NOMO-1 treated with dmso at 0.1 percent for 144 hours (cell line): Measurements from ENCODE around the gene KIF1B.
"Not testable (repeated sequence)": the region's sequence is repeated elsewhere in the genome, so short reads cannot be mapped to it uniquely, and the experiment has no call there.

Source experiments
- DNase-seq: peaks from one replicate; lab custom pipeline; 2025; ENCODE audit not compliant: unreplicated experiment; lab: John Stamatoyannopoulos, UW

Gene KIF1B

GRCh38 chr1:10189659-10190058, 20.7 kb upstream of the KIF1B start:
- DNase-seq, result peak; percentile 34

- no peak for DNase-seq
Observed at GRCh38 chr1:10192263-10192662, 18.1 kb upstream of the KIF1B start.

GRCh38 chr1:10193288-10193687, 17.1 kb upstream of the KIF1B start:
- DNase-seq, result no peak

GRCh38 chr1:10195570-10195969, 14.8 kb upstream of the KIF1B start:
- no peak for DNase-seq

GRCh38 chr1:10196976-10197375, 13.4 kb upstream of the KIF1B start:
- DNase-seq, result no peak

GRCh38 chr1:10200620-10201019, 9.8 kb upstream of the KIF1B start:
- no peak for DNase-seq

GRCh38 chr1:10204003-10204642, 6.2 kb upstream of the KIF1B start:
- DNase-seq, result no peak

- not testable (repeated sequence) for DNase-seq
Observed at GRCh38 chr1:10205206-10205605, 5.2 kb upstream of the KIF1B start.

- no peak for DNase-seq
Observed at GRCh38 chr1:10207810-10208209, 2.6 kb upstream of the KIF1B start.

- peak; percentile 74 for DNase-seq
Observed at GRCh38 chr1:10208537-10208936, 1.8 kb upstream of the KIF1B start.

GRCh38 chr1:10209590-10209904, 823 bp upstream of the KIF1B start:
- DNase-seq, result no peak

- DNase-seq, result no peak
Observed at GRCh38 chr1:10210841-10211804, 753 bp downstream of the KIF1B start.

GRCh38 chr1:10211805-10212410, 1.5 kb downstream of the KIF1B start:
- no peak for DNase-seq

GRCh38 chr1:10212476-10212875, 2.1 kb downstream of the KIF1B start:
- no peak for DNase-seq

GRCh38 chr1:10213186-10213705, 2.9 kb downstream of the KIF1B start:
- DNase-seq, result no peak

GRCh38 chr1:10216090-10216749, 5.8 kb downstream of the KIF1B start:
- no peak for DNase-seq

GRCh38 chr1:10217748-10218441, 7.5 kb downstream of the KIF1B start:
- DNase-seq, result no peak

GRCh38 chr1:10220200-10220599, 9.8 kb downstream of the KIF1B start:
- no peak for DNase-seq

GRCh38 chr1:10220657-10221056, 10.3 kb downstream of the KIF1B start:
- DNase-seq, result not testable (repeated sequence)

GRCh38 chr1:10225573-10225972, 15.2 kb downstream of the KIF1B start:
- no peak for DNase-seq

GRCh38 chr1:10228528-10228927, 18.2 kb downstream of the KIF1B start:
- DNase-seq, result no peak
